ENCODE results near the gene TPH2. TPM values are rescaled to one million over a fixed set of nuclear protein-coding genes. Genes with fewer than 3 reads are reported as not detected.

Gene TPH2
- total and polyA plus RNA-seq, 2 of the 13 experiments (the other 11 are each of a cell fraction or from before 2014, with no cell fraction given) = not detected

DNA sequence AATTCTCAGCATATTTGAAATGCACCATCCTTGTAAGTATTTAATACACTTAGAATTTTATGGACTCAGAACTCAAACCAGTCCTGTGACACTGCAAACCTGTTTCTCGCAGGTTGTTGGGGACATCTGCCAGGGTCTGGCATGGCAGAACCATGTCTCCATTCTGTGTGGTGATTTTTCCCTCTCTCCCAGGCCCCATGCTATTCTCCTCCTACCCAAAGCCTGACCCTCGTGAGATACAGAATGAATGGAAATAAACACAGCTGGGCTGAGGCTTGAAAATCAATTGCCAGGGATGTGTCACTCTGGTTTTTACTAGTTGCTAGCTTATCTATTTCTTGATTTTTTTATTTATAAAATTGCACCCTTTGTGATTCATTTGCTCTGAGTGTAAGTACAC is 19.8 kb downstream of the TPH2 start (continued):
- TF ChIP-seq, protein P1, sequence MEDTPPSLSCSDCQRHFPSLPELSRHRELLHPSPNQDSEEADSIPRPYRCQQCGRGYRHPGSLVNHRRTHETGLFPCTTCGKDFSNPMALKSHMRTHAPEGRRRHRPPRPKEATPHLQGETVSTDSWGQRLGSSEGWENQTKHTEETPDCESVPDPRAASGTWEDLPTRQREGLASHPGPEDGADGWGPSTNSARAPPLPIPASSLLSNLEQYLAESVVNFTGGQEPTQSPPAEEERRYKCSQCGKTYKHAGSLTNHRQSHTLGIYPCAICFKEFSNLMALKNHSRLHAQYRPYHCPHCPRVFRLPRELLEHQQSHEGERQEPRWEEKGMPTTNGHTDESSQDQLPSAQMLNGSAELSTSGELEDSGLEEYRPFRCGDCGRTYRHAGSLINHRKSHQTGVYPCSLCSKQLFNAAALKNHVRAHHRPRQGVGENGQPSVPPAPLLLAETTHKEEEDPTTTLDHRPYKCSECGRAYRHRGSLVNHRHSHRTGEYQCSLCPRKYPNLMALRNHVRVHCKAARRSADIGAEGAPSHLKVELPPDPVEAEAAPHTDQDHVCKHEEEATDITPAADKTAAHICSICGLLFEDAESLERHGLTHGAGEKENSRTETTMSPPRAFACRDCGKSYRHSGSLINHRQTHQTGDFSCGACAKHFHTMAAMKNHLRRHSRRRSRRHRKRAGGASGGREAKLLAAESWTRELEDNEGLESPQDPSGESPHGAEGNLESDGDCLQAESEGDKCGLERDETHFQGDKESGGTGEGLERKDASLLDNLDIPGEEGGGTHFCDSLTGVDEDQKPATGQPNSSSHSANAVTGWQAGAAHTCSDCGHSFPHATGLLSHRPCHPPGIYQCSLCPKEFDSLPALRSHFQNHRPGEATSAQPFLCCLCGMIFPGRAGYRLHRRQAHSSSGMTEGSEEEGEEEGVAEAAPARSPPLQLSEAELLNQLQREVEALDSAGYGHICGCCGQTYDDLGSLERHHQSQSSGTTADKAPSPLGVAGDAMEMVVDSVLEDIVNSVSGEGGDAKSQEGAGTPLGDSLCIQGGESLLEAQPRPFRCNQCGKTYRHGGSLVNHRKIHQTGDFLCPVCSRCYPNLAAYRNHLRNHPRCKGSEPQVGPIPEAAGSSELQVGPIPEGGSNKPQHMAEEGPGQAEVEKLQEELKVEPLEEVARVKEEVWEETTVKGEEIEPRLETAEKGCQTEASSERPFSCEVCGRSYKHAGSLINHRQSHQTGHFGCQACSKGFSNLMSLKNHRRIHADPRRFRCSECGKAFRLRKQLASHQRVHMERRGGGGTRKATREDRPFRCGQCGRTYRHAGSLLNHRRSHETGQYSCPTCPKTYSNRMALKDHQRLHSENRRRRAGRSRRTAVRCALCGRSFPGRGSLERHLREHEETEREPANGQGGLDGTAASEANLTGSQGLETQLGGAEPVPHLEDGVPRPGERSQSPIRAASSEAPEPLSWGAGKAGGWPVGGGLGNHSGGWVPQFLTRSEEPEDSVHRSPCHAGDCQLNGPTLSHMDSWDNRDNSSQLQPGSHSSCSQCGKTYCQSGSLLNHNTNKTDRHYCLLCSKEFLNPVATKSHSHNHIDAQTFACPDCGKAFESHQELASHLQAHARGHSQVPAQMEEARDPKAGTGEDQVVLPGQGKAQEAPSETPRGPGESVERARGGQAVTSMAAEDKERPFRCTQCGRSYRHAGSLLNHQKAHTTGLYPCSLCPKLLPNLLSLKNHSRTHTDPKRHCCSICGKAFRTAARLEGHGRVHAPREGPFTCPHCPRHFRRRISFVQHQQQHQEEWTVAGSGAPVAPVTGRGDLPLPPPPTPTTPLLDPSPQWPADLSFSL (CRISPR knock-in tag; IDR thresholded peaks at IDR 0.05) = no peak
- TF ChIP-seq, protein P2, sequence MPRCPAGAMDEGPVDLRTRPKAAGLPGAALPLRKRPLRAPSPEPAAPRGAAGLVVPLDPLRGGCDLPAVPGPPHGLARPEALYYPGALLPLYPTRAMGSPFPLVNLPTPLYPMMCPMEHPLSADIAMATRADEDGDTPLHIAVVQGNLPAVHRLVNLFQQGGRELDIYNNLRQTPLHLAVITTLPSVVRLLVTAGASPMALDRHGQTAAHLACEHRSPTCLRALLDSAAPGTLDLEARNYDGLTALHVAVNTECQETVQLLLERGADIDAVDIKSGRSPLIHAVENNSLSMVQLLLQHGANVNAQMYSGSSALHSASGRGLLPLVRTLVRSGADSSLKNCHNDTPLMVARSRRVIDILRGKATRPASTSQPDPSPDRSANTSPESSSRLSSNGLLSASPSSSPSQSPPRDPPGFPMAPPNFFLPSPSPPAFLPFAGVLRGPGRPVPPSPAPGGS (CRISPR knock-in tag; IDR thresholded peaks at IDR 0.05) = no peak
- TF ChIP-seq TCF7 (IDR thresholded peaks at IDR 0.05; ENCODE audit: low read depth) (no peak), AGO1 (IDR thresholded peaks at IDR 0.05; ENCODE audit: low read depth, low read length, poor library complexity, severe bottlenecking) (no peak), ZFX (CRISPR knock-in tag; IDR thresholded peaks at IDR 0.05; ENCODE audit: low read depth) (no peak), TAF15 (IDR thresholded peaks at IDR 0.05; ENCODE audit: low read depth, low read length, poor library complexity, severe bottlenecking) (no peak)
- TF ChIP-seq, protein P3, sequence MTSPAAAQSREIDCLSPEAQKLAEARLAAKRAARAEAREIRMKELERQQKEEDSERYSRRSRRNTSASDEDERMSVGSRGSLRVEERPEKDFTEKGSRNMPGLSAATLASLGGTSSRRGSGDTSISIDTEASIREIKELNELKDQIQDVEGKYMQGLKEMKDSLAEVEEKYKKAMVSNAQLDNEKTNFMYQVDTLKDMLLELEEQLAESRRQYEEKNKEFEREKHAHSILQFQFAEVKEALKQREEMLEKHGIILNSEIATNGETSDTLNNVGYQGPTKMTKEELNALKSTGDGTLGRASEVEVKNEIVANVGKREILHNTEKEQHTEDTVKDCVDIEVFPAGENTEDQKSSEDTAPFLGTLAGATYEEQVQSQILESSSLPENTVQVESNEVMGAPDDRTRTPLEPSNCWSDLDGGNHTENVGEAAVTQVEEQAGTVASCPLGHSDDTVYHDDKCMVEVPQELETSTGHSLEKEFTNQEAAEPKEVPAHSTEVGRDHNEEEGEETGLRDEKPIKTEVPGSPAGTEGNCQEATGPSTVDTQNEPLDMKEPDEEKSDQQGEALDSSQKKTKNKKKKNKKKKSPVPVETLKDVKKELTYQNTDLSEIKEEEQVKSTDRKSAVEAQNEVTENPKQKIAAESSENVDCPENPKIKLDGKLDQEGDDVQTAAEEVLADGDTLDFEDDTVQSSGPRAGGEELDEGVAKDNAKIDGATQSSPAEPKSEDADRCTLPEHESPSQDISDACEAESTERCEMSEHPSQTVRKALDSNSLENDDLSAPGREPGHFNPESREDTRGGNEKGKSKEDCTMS (CRISPR knock-in tag; conservative IDR thresholded peaks at IDR 0.05) = no peak
- TF ChIP-seq, protein P4, sequence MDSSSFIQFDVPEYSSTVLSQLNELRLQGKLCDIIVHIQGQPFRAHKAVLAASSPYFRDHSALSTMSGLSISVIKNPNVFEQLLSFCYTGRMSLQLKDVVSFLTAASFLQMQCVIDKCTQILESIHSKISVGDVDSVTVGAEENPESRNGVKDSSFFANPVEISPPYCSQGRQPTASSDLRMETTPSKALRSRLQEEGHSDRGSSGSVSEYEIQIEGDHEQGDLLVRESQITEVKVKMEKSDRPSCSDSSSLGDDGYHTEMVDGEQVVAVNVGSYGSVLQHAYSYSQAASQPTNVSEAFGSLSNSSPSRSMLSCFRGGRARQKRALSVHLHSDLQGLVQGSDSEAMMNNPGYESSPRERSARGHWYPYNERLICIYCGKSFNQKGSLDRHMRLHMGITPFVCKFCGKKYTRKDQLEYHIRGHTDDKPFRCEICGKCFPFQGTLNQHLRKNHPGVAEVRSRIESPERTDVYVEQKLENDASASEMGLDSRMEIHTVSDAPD (CRISPR knock-in tag; IDR thresholded peaks at IDR 0.05) = no peak

All from HepG2 (cell line).